C4-2B (cell line): ENCODE results near the gene MRPL24.
"Not testable (repeated sequence)": the region's sequence is repeated elsewhere in the genome, so short reads cannot be mapped to it uniquely, and the experiment has no call there.

Experiments used
- CTCF ChIP-seq: fragments of 450-650 bp; conservative IDR thresholded peaks from 2 replicates; pipeline ENCODE4 v1.5.1; 2017; ENCODE audit warnings: mild to moderate bottlenecking
- ZFX ChIP-seq: fragments of 450-650 bp; IDR thresholded peaks from 2 replicates; pipeline ENCODE4 v1.6.1; 2017

GRCh38 chr1:156765136-156765535, 24.2 kb upstream of the MRPL24 start:
- TF ChIP-seq CTCF, ZFX: not testable (repeated sequence)
